Fibroblast of mammary gland (primary cell): ENCODE data around the gene NPTX1.
A peak's percentile ranks its signal among the peaks of the same experiment; 100 is the strongest.

Source experiments
- DNase-seq: peaks from one replicate; pipeline ENCODE4 v3.0.0-alpha.2; 2010; ENCODE audit warnings: low read depth
- H3K4me3 ChIP-seq: 2 replicates; pipeline ENCODE4 v1.5.1; 2011; ENCODE audit warnings: low read depth, mild to moderate bottlenecking, low read length, moderate library complexity; ENCODE audit not compliant: control insufficient read depth
- TF ChIP-seq, protein P1 (sequence below): conservative IDR thresholded peaks from 2 replicates; pipeline ENCODE4 v1.5.1; 2011; ENCODE audit warnings: low read depth, low read length, inconsistent platforms; ENCODE audit not compliant: control insufficient read depth, insufficient read depth

Gene NPTX1

GRCh38 chr17:80455784-80456183, 20.6 kb downstream of the NPTX1 start:
- DNase-seq: peak; percentile 14

DNA sequence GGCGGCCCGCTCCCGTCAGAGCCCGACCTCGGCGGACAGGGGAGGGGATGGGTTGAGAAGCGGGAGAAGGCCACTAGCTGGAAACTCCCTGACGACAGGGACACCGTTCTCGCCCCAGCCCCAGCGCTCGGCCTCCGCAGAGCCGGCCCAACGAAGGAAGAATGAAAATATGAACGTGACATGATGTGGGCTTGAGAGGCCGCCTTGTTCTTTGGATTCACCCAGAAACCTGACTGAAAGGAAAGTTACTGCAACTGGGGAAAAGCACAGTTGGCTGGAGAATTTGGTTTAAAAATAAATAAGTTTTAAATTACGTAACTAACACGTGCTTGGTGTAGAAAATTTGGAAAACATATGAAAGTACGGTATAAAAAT, 21.1 kb downstream of the NPTX1 start:
- H3K4me3 ChIP-seq: peak overlapping the region; percentile 57
- TF ChIP-seq, protein P1, sequence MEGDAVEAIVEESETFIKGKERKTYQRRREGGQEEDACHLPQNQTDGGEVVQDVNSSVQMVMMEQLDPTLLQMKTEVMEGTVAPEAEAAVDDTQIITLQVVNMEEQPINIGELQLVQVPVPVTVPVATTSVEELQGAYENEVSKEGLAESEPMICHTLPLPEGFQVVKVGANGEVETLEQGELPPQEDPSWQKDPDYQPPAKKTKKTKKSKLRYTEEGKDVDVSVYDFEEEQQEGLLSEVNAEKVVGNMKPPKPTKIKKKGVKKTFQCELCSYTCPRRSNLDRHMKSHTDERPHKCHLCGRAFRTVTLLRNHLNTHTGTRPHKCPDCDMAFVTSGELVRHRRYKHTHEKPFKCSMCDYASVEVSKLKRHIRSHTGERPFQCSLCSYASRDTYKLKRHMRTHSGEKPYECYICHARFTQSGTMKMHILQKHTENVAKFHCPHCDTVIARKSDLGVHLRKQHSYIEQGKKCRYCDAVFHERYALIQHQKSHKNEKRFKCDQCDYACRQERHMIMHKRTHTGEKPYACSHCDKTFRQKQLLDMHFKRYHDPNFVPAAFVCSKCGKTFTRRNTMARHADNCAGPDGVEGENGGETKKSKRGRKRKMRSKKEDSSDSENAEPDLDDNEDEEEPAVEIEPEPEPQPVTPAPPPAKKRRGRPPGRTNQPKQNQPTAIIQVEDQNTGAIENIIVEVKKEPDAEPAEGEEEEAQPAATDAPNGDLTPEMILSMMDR: no peak
- DNase-seq: no peak

More at GRCh38 chr17:80455784-80456183, 20.6 kb downstream of the NPTX1 start:
- peak overlapping the region; percentile 57 for H3K4me3 ChIP-seq
- TF ChIP-seq, protein P1: no peak

DNA sequence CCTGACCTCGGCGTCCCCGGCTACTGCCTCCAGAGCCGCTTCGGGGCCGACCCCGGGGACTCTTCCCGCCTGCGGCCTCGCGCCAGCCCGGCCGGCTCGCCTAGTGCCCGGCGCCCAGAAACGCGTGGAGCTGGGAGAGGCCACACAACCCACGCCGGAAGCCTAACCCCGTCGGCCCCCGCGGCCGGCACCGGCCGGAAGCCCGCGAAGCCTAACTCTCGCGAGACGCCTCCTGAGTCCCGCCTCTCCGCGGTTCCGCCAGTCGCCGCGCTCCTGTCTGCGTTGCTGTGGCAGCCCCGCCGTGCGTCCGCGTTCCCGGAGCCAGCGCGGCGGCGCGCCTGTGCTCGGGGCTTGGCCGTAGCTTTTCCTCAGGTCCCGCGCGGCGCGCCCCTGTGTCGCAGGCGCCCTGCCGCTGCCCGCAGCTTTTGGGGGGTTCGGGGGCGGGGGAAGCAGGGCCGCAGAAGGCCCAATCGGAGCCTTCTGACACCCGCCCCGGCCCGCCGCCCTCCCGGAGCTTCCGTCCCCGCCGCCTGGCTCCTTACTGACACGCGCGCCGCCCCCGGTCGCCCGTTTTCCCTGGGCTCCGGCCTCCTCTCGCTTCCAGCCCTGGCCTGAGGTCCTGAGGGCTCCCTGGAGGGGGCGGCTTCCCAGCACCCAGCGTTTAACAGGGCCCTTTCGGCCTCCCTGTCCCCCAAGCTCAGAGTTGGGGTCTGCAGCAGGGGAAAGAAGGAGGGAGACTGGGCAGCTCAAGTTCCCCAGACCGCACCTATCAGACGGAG, 21.7 kb downstream of the NPTX1 start:
- H3K4me3 ChIP-seq: peak overlapping the region; percentile 66
- TF ChIP-seq, protein P1: no peak
- peak; percentile 95 for DNase-seq

- no peak for DNase-seq
- peak overlapping the region; percentile 66 for H3K4me3 ChIP-seq
- TF ChIP-seq, protein P1: no peak
Observed at GRCh38 chr17:80453998-80454556, 22.3 kb downstream of the NPTX1 start.

- peak; percentile 13 for DNase-seq
- H3K4me3 ChIP-seq: no peak overlapping the region
Observed at GRCh38 chr17:80453126-80453997, 23.0 kb downstream of the NPTX1 start.

DNA sequence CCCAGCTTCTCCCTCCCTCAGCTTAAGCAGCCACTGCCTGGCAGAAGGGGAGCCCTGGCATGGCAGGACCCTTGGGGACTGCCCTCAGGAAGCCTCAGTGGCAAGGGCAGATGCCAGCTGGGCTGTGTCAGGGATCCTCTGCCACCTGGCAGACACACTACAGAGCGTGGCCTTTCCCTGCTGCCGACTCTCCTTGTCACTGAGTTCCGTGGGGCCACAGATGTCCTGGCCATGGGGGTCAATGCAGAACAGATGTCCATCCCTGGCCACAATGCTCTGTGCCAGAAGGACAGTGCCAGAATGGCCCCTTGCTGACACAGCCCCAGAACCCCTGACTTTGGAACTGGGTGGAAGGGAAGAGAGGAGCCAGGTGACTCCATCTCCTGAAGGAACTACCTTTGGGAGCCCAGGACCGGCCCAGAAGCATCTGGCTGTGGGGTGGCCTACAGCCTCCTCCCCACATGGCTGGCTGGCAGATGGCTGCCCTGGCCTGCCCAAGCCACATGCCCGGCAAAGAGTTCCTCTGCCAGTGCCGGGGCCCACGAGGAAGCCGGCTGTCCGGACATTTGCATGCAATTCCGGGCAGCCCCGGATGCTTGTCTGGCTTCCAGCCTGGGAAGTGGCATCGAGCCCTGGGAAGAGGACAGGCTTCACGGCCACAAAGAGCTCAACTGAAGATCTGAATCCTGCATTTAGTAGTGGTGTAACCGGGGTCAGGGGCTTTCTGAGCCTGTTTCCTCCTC, 24.1 kb downstream of the NPTX1 start:
- DNase-seq: no peak
- TF ChIP-seq, protein P1: no peak
- H3K4me3 ChIP-seq: no peak overlapping the region

More at GRCh38 chr17:80453126-80453997, 23.0 kb downstream of the NPTX1 start:
- TF ChIP-seq, protein P1: no peak
